CD4-positive, alpha-beta T cell treated with Interleukin-15 for 4 hours (primary cell): ENCODE data around the gene CBFA2T3.

Experiments used
- DNase-seq: peaks from one replicate; pipeline ENCODE4 v3.0.0-alpha.2; 2020; ENCODE audit warnings: low spot score

CBFA2T3 gene

DNA sequence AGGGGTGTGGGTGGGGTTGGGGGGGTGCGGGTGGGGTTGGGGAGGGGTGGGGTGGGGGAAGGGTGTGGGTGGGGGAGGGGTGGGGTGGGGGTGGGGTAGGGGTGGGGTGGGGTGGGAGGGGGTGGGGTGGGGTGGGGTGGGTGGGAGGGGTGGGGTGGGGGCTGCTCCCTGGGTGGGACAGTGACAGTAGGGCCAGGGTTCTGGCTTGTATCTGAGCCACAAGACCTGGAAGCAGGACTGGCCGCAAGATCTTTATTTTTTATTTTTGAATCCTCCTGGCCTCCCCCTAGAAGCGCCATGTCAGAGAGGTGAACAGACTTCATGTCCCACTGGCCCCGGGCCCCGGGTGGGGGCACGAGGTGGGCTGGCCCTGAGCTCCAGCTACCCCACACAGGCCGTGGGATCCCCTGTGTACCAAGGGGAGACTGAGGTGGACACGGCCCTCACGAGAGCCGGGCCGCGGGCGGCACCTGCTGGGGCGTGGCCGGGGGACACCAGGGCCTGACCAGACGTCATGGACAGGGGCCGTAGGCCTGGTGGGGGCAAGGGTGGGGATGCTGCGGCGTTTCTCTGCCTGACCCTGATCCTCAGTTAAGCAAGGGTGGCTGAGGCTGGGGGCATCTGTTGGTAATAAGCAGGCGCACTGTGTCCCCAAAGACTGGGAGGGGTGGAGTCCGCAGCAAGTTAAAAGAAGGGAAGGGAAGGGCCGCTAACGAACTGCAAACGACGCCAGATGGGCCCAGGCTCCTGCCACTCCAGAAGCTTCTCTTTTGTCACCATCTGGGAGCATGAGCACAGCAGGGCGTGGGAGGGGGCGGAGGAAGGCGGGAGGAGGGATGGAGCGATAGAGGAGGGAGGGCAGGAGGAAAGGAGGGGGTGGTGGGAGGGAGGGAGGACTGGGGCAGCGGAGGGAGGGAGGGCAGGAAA lies 88.3 kb downstream of the CBFA2T3 start:
- DNase-seq, result no peak

DNA sequence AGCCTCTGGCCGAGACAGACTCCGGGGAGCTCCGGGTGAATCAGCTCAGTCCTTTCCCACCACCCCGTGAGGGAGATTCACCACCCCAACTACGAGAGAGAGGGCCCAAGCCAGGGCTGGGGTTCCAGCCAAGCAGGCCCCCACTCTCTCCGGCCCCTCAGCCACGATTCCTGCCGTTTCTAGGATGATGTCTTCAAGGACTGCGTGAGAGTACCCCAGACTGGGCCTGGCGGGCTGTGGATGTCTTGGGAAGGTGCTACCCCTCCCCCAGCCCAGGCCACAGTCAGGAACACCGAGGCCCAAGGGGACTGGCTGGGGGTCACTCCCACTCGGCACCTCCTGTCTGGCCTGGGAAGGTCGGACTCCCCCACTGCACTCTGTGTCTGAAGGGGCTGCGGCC lies 89.0 kb downstream of the CBFA2T3 start:
- DNase-seq, result no peak

DNA sequence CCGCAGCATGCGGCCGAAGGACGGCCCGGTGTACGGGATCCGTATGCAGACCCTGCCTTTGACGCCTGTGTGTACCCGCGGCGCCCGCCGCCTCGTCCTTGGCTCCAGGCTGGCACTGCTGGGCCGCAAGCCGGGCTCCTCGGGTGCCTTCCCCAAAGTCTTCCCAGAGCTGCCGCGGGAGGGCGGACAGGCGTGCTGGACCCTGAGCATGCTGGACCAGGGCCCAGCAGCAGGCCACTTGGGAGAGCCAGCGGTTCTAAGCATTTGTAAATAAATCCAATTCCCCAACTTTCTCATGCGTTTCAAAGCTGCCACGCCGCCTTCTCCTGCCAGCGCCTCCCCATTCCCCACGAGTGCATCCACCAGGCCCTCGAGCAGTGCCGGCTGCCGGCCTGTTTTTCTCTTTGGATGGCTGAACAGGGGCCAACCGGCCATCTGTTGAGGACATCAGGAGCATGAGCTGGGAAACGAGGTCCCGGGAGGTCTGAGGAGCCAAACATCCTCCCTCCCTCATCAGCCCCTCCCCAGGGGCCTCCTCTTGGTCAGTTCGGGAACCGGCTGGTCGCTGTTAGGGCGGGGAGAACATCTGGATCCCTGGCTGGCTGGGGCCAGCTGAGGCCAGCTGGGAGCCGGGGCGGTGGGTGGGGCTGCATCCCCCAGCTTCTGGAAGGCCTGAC lies 90.0 kb downstream of the CBFA2T3 start:
- no peak for DNase-seq

DNA sequence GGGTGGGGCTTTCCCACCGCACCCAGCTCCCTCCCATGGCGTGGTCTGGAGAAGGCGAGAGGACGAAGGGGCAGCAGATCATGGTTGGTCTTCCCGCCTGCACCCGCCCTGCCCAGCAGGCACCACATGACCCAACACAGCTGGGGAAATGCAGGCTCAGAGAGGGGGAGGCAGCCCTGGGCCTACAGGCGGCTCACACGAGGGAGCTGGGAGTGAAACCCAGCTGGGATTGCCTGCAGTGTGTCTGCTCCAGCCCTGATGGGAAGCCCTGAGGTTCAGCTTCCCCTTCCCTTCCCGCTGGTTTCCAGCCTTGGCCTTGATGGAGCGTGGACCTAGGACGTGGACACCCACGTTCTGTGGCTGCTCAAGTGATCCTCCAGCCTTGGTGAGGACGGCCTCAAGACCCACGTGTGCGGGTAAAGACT lies 90.6 kb downstream of the CBFA2T3 start:
- no peak for DNase-seq

DNA sequence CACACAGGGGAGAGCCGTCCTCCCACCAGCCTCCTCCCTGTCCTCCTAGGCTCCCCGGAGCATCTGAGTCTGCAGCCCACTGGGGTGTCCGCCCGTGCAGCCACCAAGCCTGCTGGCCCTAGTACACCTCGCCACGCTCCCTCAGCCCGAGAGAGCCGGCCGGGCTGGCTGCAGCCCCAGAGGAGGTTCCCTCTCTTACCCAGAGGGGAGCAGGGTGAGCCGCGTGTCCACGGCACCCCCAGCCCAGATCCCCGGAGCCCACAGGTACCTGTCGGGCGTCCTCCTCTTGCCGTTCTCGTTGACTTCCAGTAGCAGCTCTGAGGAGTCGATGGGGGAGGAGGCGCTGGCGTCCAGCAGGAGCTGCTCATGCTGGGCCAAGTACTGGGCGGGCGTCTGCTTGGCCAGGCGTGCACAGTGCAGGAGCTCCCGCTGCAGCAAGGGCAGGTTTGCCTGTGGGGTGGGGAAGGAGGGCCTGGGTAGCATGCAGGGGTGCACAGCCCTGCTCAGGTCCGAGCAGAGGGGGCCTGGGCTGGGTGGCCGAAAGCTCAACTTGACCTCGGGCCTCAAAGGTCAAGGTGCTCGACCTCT lies 91.2 kb downstream of the CBFA2T3 start:
- no peak for DNase-seq

DNA sequence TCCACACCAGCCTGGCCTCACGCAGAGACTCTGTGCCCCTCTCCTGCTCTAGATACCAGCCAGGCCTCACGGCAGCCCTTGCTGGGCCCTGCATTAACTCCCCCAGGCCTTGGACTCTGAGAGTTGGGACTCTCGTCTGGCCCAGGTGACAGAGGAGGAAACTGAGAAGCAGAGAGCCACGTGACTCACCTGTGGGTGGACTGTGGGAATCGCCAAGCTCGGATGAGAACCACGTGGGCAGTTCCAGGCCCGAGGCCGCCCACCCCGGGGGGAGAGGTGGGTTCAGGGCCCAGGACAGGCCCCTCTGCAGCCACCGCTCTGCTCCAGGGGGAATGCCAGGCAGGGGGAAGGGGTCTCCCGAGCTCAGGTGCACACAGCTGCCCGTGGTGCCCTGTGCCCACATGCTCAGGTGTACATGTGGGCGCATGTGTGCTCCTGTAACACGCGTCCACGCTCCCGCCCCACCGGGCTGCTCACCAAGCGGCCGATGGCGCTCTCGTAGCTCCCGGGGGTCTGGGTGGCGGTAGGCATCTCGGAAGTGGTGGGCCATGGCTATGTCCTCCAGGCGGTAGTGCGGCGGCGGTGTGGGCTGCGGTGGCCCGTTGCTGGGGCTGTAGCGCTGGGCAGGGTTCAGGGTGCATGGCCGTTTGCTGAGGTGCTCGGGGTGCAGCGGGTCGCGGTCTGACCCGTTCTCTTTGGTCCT lies 92.3 kb downstream of the CBFA2T3 start:
- DNase-seq, result no peak

DNA sequence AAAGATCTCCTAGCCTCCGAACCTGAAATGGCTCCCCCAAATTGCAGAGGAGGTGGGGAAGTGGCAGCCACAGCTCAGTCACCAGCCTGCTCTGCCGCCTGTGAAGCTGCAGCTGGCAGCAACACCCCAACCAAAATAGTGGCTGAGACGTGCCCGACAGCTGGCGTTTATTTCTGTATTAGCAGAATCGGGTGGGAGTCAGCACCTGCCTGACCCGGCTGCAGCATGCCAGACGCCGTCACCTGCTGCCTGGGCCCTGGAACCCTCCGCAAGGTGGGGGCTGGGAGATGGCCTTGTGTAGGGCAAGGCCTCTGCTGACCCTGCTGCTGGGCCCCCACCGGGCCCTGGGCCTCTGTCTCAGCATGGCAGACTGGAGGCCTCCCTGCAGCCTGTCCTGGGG lies 93.1 kb downstream of the CBFA2T3 start:
- DNase-seq, result no peak

DNA sequence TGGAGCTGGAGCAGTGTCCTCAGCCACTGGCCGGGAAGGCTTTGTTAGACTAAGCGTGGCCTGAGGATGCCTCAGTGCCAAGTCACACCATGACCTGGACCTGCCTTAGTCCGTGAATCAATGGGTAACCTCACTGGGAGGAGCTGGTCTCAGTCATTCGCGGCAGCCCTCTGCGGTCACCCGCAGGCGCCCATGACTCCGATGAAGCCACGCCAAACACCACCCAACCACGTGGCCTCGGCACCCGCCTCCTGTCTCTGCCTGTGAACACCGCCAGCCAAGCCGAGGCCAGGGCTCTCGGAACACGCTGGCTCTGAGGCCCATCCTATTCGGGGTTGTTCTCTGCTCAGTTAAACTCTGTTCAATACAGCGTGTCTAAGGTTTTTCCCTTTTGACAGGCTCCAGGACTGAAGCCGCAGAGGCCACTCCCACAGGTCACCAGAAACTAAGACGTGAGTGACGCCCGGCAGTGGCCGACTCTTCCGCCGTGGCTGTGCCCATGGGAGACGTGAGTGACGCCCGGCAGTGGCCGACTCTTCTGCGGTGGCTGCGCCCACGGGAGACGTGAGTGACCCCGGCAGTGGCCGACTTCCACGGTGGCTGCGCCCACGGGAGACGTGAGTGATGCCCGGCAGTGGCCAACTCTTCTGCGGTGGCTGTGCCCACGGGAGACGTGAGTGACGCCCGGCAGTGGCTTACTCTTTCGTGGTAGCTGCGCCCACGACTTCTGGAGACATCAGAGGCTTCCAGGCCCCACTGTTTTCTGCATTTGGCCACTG lies 93.7 kb downstream of the CBFA2T3 start:
- DNase-seq, result no peak

DNA sequence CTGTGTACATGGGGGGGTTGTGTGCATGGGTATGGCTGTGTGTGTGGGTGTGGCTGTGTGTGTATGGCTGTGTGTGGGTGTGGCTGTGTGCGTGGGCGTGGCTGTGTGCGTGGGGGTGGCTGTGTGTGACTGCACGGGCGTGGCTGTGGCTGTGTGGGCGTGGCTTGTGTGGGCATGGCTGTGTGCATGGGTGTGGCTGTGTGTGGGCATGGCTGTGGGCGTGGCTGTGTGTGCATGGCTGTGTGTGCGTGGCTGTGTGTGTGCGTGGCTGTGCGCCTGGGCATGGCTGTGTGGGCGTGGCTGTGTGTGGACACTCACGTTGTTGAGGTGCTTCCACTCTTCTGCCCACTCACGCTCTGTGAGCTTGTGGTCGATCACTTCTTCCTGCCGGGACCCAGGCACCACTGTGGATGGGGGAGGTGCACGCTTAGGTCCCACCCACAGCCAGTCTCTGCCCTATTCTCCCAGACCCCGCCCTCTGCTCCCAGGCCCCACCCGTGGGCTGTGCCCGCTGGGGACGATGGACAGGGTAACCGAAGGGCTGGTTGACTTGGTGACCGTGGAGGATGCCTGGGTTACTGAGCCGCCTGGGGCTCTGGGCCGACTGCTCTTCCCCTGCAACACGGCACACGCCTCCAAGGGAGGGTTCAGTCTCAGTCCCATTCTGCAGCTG lies 94.5 kb downstream of the CBFA2T3 start:
- peak; percentile 2 for DNase-seq

DNA sequence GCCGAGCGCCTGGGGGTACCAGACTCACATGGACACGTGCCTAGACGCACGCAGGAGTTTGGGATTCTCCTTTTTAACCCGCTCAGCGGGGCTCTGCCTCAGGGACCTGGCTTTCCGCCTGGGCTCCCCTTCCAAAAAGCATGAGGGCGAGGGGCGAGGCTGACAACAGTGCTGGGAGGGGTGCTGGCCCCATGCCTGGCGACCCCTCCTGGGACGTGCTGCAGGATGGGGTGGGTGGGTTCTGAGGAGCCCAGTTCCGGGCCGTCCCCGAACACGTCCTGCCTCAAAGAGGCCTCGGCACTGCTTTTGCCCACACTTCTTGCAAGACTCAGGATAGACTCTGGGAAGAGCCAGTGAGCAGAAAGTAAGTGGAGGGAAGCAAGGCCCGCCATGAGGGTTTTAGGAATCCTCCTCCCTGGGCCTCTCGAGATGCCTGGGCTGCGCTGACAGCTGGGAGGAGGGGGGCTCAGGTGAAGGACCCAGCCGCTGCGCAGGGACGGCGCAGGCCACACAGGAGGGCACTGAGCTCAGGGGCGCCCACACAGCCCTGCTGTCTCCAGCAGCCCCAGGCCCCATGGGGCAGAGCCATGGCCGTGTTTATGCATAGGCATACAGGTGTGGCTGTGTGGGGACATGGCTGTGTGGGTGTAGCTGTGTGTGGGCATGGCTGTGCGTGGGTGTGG lies 95.2 kb downstream of the CBFA2T3 start:
- DNase-seq, result no peak

DNA sequence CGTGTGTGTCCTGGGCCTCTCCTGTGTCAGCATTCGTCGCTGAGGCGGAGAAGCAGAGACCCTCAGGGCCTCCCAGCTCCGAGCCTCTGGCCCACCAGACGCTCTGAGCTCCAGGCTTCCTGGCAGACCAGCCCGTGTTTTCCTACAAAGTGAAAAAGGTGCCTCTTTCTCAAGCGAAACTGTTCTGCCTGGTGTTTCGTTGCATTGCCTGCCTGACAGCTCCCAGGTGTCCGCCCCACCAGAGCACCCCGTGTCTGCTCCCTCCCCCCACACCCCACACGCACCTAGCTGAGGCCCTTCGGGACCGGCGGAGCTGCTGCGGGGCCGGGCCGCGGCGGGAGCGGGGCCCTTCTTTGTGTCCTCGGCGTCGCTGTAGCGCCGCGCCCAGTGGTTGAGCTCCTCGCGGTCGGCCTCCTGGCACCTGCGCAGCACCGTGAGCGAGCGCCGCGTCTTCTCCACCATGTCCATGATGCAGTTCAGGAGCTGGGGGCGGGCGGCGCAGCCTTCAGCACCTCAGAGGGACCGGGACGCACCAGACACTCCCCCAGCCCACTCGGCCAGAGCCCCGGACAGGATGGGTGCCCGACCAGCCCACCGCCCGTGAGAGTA lies 95.9 kb downstream of the CBFA2T3 start:
- DNase-seq, result no peak

DNA sequence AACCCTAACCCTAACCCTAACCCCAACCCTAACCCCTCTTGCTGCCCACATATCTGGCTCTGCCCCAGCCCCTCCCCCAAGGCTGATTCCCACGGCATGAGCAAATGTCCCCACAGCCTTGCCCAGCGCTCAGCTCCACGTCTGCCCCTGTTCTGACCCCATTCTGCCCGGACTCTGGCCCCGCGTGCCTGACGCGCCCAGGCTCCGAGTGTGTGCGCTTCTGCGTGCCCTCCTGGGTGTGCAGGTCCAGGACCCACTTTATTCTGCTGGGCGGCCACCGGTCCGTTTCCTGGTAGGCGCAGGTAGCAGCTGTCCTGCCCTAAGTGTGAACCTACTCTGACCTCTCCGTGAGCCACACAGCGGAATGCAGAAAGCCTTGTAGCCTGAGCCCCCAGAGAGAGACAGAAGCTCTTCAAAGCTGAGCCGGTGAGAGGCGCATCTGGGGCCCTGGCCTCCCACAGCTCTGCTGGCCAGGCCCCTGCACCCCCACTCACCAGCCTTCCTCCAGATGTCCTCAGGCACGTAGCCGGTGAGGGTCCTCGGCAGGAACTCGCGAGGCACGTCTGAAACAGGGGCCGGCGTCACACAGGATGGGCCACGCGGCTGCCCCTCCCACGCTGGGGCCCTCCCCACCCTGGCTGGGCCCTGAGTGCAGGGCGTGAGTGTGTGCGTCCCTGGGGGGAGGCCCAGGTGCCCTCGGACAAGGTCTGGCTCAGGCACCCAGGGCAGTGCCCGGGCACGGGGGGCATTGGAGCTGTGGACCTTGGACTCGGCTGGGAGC lies 96.6 kb downstream of the CBFA2T3 start:
- DNase-seq, result no peak

DNA sequence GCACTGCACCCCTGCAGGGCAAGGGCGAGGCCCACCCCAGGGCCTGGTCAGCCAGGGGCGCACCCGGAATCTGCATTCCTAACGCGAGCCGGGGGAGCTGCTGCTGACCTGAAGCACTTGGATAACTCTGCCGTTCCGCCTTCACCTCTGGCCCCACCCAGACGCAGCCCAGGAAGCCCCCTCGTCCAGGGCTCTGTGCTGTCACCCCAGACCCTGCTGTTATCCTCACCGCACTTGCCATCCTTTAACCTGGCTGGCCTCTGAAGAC lies 97.3 kb downstream of the CBFA2T3 start:
- DNase-seq, result no peak

DNA sequence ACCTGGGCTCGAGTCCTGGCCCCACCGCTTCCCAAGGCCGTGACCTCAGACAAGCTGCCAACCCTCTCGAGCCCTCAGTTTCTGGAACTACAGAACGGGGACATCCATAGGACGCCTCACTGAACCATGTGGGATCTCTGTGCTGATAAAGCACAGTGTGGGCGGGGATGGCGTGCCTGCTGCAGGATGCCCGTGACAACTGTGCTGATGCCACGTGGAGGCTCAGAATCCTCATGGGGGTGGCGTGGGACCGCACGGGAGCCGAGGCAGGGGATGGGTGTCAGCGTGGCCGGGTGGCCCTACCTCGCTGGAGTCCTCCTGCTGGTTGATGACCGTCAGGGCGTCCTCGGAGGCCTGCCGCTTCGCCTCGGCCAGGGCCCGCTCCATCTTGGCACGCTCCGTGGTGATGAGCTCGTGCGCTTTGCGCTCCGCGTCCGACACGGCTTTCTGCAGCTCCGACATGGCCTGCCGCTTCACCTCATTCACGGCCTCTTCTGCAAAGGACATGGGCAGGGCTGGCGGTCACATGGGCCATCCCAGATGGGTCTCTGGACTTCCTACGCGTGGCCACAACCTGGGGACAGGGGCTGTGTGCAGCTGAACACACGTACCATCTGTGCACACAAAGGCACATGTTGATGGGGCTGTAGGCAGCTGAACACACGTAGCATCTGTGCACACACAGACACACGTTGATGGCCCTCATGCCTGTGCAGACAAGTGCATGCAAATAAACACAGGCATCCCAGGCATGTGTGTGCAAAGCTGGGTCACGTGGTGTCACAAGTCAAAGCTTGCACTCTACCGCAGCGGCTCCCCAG lies 97.8 kb downstream of the CBFA2T3 start:
- DNase-seq, result no peak

DNA sequence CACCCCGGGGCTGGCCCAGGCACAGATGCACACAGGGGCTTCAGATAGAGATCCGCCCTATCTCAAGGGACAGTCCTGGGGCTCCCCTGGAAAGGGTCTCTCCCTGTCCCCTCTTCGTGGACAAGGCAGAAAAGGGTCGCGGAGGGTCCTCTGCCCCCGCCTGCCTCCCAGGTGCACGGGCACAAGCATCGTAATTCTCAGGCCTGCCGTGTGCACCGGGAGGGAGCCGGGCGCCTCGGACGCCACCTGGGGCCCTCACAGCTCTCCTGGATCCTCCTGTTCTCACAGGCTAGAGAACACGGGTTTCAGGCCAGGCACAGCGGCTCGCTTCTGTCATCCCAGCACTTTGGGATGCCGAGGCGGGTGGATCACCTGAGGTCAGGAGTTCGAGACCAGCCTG lies 98.7 kb downstream of the CBFA2T3 start:
- DNase-seq, result no peak

DNA sequence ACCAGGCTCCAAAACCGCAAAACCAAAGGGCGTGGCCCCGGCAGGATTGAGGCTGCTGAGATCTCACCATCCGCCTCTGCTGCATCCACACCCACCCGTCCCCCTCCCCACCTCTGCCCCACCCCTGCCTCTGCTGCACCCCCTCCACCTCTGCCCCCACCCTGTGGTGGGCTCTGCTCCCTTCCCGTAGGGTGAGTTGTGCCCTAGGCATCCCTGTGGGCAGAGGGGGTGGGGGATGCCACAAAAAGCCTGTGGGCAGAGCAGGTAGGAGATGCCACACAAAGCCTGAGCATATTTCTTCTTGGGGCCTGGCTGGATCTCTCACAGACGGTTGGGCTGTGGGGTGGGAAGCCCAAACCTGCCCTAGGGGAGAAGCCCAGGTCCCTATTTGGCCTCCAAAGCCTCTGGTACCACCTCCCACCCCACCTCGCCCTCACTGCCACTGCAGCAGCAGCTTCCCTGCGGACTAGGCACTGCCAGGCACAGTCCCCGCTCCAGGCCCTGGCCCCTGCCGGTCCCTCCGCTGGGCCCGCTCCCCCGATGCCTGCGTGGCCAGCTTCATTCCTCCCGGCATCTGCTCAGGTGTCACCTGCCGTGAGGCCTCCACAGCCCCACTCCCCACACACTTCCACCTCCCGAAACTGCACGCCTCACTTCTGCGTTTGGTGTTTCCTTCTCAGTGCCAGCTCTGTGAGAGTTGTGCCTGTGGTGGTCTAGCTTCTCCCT lies 99.3 kb downstream of the CBFA2T3 start:
- DNase-seq, result no peak

DNA sequence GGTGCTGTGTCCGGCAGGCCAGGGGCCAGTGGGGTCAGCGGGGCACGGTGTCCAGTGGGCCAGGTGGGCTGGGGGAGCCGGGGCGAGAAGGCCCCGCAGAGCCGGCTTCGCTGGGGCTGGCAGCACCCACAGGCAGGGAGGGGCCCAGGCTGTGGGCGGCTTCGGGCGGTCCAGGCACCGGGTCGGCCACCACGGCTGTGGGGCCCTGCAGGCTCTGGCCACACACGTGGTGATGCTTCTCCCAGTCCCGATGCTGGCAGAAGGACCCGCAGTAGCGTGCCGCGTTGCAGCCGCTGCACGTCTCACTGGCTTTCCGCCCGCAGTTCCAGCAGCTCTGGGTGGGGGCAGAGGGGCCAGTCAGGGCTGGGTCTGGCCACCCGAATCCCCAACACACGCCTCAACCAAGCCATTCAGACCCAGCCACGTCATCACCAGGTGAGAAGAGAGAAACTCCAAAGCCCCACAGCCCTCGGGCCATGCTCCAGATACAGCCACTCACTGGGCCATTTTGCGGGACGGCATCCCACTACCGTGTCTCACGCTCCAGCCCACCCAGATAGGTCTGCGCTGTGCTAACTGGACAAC lies 100.0 kb downstream of the CBFA2T3 start:
- DNase-seq, result no peak
